Pancreas (tissue), 10 donors: ENCODE results near the gene HEMK1. TPM values are rescaled to one million over a fixed set of nuclear protein-coding genes. Genes with fewer than 3 reads are reported as not detected.
A peak's percentile ranks its signal among the peaks of the same experiment; 100 is the strongest.

ENCODE experiments used
- ATAC-seq, 4 donors: fragments of 200-7000 bp; cut with Tn5 transposase; one replicate each; pipeline versions ENCODE4 v1.8.0 to v1.9.1; 2020; ENCODE audit warnings: mild to moderate bottlenecking in 4 of 4, moderate library complexity in 4 of 4
- DNase-seq, 6 donors: peaks; one replicate each; pipeline ENCODE4 v3.0.0-alpha.2; 2020
- FAIRE-seq: peaks from 2 replicates; lab custom pipeline; 2012; peaks lifted over from hg19 to GRCh38; lab: Jason Lieb, UNC
- H3K27ac ChIP-seq, 4 donors: fragments of 200-600 bp; sonication (generic); 1 replicate in 3 of 4; 2 replicates in 1 of 4; pipeline versions ENCODE4 v1.5.0 to v1.8.0; 2020
- H3K27me3 ChIP-seq, 4 donors: fragments of 200-600 bp; one replicate each; pipeline ENCODE4 v1.8.0; 2021
- H3K36me3 ChIP-seq, 3 donors: fragments of 200-600 bp; sonication (generic) in 1 of 3; one replicate each; pipeline versions ENCODE4 v1.5.0 to v1.8.0; 2020 to 2021
- H3K4me1 ChIP-seq, 3 donors: fragments of 200-600 bp; one replicate each; pipeline ENCODE4 v1.8.0; 2021
- H3K4me3 ChIP-seq, 4 donors: fragments of 200-600 bp; sonication (generic) in 2 of 4; one replicate each; pipeline versions ENCODE4 v1.5.0 to v1.8.0; 2020 to 2021
- H3K9me3 ChIP-seq, 4 donors: fragments of 200-600 bp; one replicate each; pipeline ENCODE4 v1.8.0; 2021
- CTCF ChIP-seq, 4 donors: fragments of 200-600 bp; sonication (generic) in 3 of 4; IDR thresholded peaks; one replicate each; pipeline versions ENCODE4 v1.5.0 to v1.8.0; 2021; ENCODE audit warnings: antibody characterized with exemption in 4 of 4
- WGBS, 2 donors: extraction: QIAGEN DNeasy Blood & Tissue Kit; methylation state at CpG; one replicate each; pipeline ENCODE4 v1.1.7; 2013; 5-methylcytosine and 5-hydroxymethylcytosine counted together
- intact Hi-C, 3 donors: fragments of 100-400 bp; cut with DNase I; formaldehyde crosslinking; loops; one replicate each; pipeline versions ENCODE4 v1.11.1 to v1.14.2; 2022
- polyA plus RNA-seq, 2 donors: library from polyadenylated mRNA; stranded (reverse); fragments of 200-250 nt; gene quantifications; one replicate each; pipeline ENCODE4 v1.2.3, GENCODE V29; 2013
- total RNA-seq, 6 donors: library from RNA; stranded (reverse); fragmentation: NEBNext Ultra II Directional in 4 of 6; extraction: Animal tissue kit (Norgen Biotek cat#: 25700) in 4 of 6; gene quantifications; one replicate each; pipeline versions ENCODE4 v1.2.1 to v1.2.4, GENCODE V29; 2021 to 2023
- donor health status: healthy with polysubstance abuse.
- donor health status: DM: no; HTN: no; CAD: no; lungs with moderate emphysema.
- donor health status: DM: no; HTN: no; CAD: no.
- donor health status: control.
- donor health status: control.
- donor health status: Bipolar disorder and iron deficiency.
- donor health status: DM: yes; HTN: yes; CAD: no.
- donor health status: DM: no; HTN: no; CAD: no.
- donor health status: DM: no; HTN: no; CAD: no.
- donor health status: DM: yes; HTN: yes; CAD: no.

The HEMK1 gene
- total and polyA plus RNA-seq, 8 donors: 9.6 to 21.8 (median 12.5) TPM

GRCh38 chr3:50557106-50557505, 12.2 kb upstream of the HEMK1 start:
- no peaks in the 10 kb centered on the region for H3K36me3 ChIP-seq
- H3K27ac ChIP-seq: no peak overlapping the region
- FAIRE-seq (no peak), DNase-seq (no peak), ATAC-seq (no peak)
- H3K4me3 ChIP-seq: no peak overlapping the region
- H3K9me3 ChIP-seq: no peaks in the 10 kb centered on the region
- no peak for TF ChIP-seq CTCF (IDR thresholded peaks at IDR 0.05)
- WGBS, 2 donors: 40 to 51% methylated on average over 8 of the region's 8 CpGs
- H3K27me3 ChIP-seq: no peaks in the 10 kb centered on the region
- intact Hi-C loops: loop anchor here in 1 of 3 donors (10.0 kb wide), 1 partner anchor 212 kb away; the partner anchor contains the start of genes RASSF1 and ZMYND10
- H3K4me1 ChIP-seq: no peaks in the 10 kb centered on the region

DNA sequence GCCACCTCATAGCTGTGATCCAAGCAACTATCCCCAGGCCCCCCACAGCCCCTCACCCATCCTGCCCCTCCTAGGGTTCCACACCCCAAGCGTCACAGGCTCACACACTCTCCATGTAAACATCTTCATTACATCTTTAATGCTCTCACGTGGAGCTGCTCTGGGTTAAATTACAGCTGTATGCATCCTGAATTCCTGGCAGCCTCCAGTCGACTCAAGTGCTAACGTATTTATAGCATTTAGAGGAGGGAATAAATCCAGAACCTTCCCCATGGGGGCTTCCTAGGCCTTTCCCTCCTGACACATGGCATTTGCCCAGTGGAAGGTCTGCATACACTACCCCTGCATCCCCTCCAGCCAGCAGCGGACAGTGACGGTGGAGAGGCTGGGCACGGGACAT, 11.4 kb upstream of the HEMK1 start:
- Histone ChIP-seq H3K36me3 (no peaks in the 10 kb centered on the region), H3K27ac (no peak overlapping the region), H3K4me1 (no peaks in the 10 kb centered on the region), H3K27me3 (no peaks in the 10 kb centered on the region), H3K4me3 (no peak overlapping the region), H3K9me3 (no peaks in the 10 kb centered on the region)
- intact Hi-C loops: loop anchor here in 1 of 3 donors (10.0 kb wide), 1 partner anchor 213 kb away; the partner anchor contains the start of genes RASSF1 and ZMYND10
- DNase-seq (no peak), FAIRE-seq (no peak), ATAC-seq (no peak)
- no peak for TF ChIP-seq CTCF (IDR thresholded peaks at IDR 0.05)
- 68 to 70% methylated on average over 7 of the region's 7 CpGs for WGBS, 2 donors

GRCh38 chr3:50559702-50560101, 9.6 kb upstream of the HEMK1 start:
- Histone ChIP-seq H3K4me1 (no peaks in the 10 kb centered on the region), H3K27me3 (no peaks in the 10 kb centered on the region), H3K9me3 (no peaks in the 10 kb centered on the region), H3K36me3 (no peaks in the 10 kb centered on the region), H3K27ac (no peak overlapping the region), H3K4me3 (no peak overlapping the region)
- intact Hi-C loops: loop anchor here in 1 of 3 donors (10.0 kb wide), 1 partner anchor 215 kb away; the partner anchor contains the start of genes RASSF1 and ZMYND10
- ATAC-seq (peak; percentile 21 to 75 (median 36)), DNase-seq (no peak), FAIRE-seq (no peak)
- TF ChIP-seq CTCF (IDR thresholded peaks at IDR 0.05): no peak

DNA sequence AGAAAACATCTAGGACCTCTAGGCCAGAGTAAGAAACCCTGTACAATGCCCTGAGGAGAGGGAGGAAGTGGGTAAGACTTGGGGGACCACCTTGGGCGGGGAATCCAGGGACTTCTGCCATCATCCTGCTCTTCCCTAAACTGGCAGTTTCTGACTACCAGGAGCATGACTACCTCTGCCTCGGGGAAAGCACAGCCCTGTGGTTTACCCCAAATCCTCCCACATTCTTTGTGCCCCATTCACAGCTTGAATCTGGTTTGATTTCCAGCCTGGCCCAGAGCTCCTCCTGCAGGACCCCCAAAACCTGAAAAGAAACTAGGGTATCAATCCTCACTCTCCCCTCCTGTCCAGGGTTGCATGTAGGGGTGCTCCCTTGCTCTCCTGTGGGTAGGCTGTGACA, 6.5 kb upstream of the HEMK1 start:
- DNase-seq (no peak), ATAC-seq (no peak), FAIRE-seq (no peak)
- Histone ChIP-seq H3K4me1 (peaks cover 0 to 2% (median 0%) of the 10 kb centered on the region in 3 donors), H3K36me3 (no peaks in the 10 kb centered on the region), H3K27ac (no peak overlapping the region), H3K9me3 (no peaks in the 10 kb centered on the region), H3K27me3 (no peaks in the 10 kb centered on the region), H3K4me3 (no peak overlapping the region)
- intact Hi-C loops: no loop called here
- TF ChIP-seq CTCF (IDR thresholded peaks at IDR 0.05): no peak
- 72 to 75% methylated on average over 2 of the region's 2 CpGs for WGBS, 2 donors

- H3K4me1 ChIP-seq: peaks cover 0 to 10% (median 6%) of the 10 kb centered on the region in 3 donors
- intact Hi-C loops: no loop called here
- H3K4me3 ChIP-seq: no peak overlapping the region
- TF ChIP-seq CTCF (IDR thresholded peaks at IDR 0.05): no peak
- FAIRE-seq (no peak), DNase-seq (no peak), ATAC-seq (no peak)
- no peaks in the 10 kb centered on the region for H3K9me3 ChIP-seq
- WGBS, 2 donors: 74 to 75% methylated on average over 2 of the region's 2 CpGs
- H3K36me3 ChIP-seq: no peaks in the 10 kb centered on the region
- H3K27ac ChIP-seq: no peak overlapping the region
- H3K27me3 ChIP-seq: no peaks in the 10 kb centered on the region
Measured at GRCh38 chr3:50563867-50564266, 5.5 kb upstream of the HEMK1 start.
